Endothelial cell of umbilical vein (primary cell): ENCODE data around the gene SAMD1. TPM values are rescaled to one million over a fixed set of nuclear protein-coding genes. Genes with fewer than 3 reads are reported as not detected.

Experiments
- BruUV-seq: library from RNA; stranded (reverse); fragments of 400-500 nt; replicated peaks from 2 replicates; lab custom pipeline; 2021; lab: Mats Ljungman, UMichigan
- CTCF ChIA-PET: fragments of 300-600, 350-600 bp; sonication (Branson Sonifier 250); formaldehyde crosslinking; loops from one replicate; lab custom pipeline; 2021; ENCODE audit warnings: antibody characterized with exemption, inconsistent platforms; lab: Charles Lee
- POLR2A ChIA-PET: fragments of 300-600, 350-600 bp; sonication (Branson Sonifier 250); formaldehyde crosslinking; loops from one replicate; lab custom pipeline; 2021; ENCODE audit warnings: antibody characterized with exemption, inconsistent platforms; lab: Charles Lee
- DNase-seq: peaks from one replicate; pipeline ENCODE4 v3.0.0-alpha.2; 2011; ENCODE audit warnings: low read depth, low spot score
- FAIRE-seq: peaks from 2 replicates; lab custom pipeline; 2011; peaks lifted over from hg19 to GRCh38; lab: Jason Lieb, UNC
- H2AFZ ChIP-seq: 2 replicates; pipeline ENCODE4 v1.6.0; 2012; ENCODE audit warnings: low read depth, low read length, control low read depth, inconsistent platforms
- H3K27ac ChIP-seq: 2 replicates; pipeline ENCODE4 v1.5.1; 2011; ENCODE audit warnings: low read depth, mild to moderate bottlenecking, control low read depth, low read length, moderate library complexity; ENCODE audit not compliant: insufficient read depth
- H3K27me3 ChIP-seq, 2 experiments: 2 replicates each; pipeline versions ENCODE4 v1.6.0 to v1.6.1; 2011; ENCODE audit warnings: low read length in 2 of 2, mixed read lengths in 1 of 2; ENCODE audit not compliant: control insufficient read depth in 2 of 2, insufficient read depth in 2 of 2
- H3K36me3 ChIP-seq, 2 experiments: 2 replicates in 1 of 2; 3 replicates in 1 of 2; pipeline ENCODE4 v1.5.1; 2011; ENCODE audit warnings: low read length in 2 of 2, mild to moderate bottlenecking in 1 of 2, moderate library complexity in 1 of 2; ENCODE audit not compliant: control insufficient read depth in 2 of 2, insufficient read depth in 2 of 2; ENCODE audit errors: extremely low read depth in 1 of 2
- H3K4me1 ChIP-seq: 3 replicates; pipeline ENCODE4 v1.5.1; 2011; ENCODE audit warnings: mild to moderate bottlenecking, low read length; ENCODE audit not compliant: control insufficient read depth, insufficient read depth; ENCODE audit errors: extremely low read depth
- H3K4me2 ChIP-seq: 2 replicates; pipeline ENCODE4 v1.6.1; 2011; ENCODE audit warnings: low read length, control low read depth, mixed read lengths; ENCODE audit not compliant: insufficient read depth
- H3K4me3 ChIP-seq, 3 experiments: fragments of 200-600 bp in 1 of 3; sonication (generic), shearing (Covaris generic) in 1 of 3; replicated peaks in 1 of 3; 2 replicates each; pipeline ENCODE4 v1.5.1; 2011 to 2016; ENCODE audit warnings: control low read depth in 3 of 3, low read length in 3 of 3, mild to moderate bottlenecking in 2 of 3, inconsistent platforms in 1 of 3, low read depth in 1 of 3, moderate library complexity in 1 of 3; ENCODE audit not compliant: insufficient read depth in 1 of 3
- H3K79me2 ChIP-seq: 2 replicates; pipeline ENCODE4 v1.6.0; 2012; ENCODE audit warnings: low read length, inconsistent platforms; ENCODE audit not compliant: control insufficient read depth, insufficient read depth
- H3K9ac ChIP-seq: replicated peaks from 2 replicates; pipeline ENCODE3; 2011; ENCODE audit warnings: low read length, control low read depth; ENCODE audit not compliant: insufficient read depth; ENCODE audit errors: extremely low read depth
- H3K9me1 ChIP-seq: replicated peaks from 3 replicates; pipeline ENCODE4 v1.6.0; 2011; ENCODE audit warnings: mild to moderate bottlenecking, low read length; ENCODE audit not compliant: control insufficient read depth, insufficient read depth; ENCODE audit errors: extremely low read depth
- H3K9me3 ChIP-seq: replicated peaks from 2 replicates; pipeline ENCODE4 v1.5.1; 2012; ENCODE audit warnings: low read length, inconsistent platforms; ENCODE audit not compliant: control insufficient read depth, insufficient read depth
- H4K20me1 ChIP-seq: replicated peaks from 2 replicates; pipeline ENCODE3; 2011; ENCODE audit warnings: mild to moderate bottlenecking, low read length; ENCODE audit not compliant: control insufficient read depth, insufficient read depth; ENCODE audit errors: extremely low read depth
- CTCF ChIP-seq, 2 donors: IDR thresholded peaks; 1 replicate in 1 of 2; 2 replicates in 1 of 2; pipeline ENCODE4 v1.5.1; 2011; ENCODE audit warnings: low read length in 2 of 2, mild to moderate bottlenecking in 2 of 2, moderate library complexity in 2 of 2, control low read depth in 1 of 2, inconsistent platforms in 1 of 2, low read depth in 1 of 2; ENCODE audit not compliant: insufficient read depth in 1 of 2; ENCODE audit errors: extremely low read depth in 1 of 2
- EZH2 ChIP-seq: IDR thresholded peaks from 2 replicates; pipeline ENCODE4 v1.6.1; 2012; ENCODE audit warnings: borderline replicate concordance, low read depth, mild to moderate bottlenecking, moderate library complexity, low read length, inconsistent platforms; ENCODE audit not compliant: severe bottlenecking
- FOS ChIP-seq: IDR thresholded peaks from 2 replicates; pipeline ENCODE4 v1.6.1; 2011; ENCODE audit warnings: mild to moderate bottlenecking, low read length, moderate library complexity, borderline replicate concordance; ENCODE audit not compliant: insufficient read depth
- GATA2 ChIP-seq: IDR thresholded peaks from 2 replicates; pipeline ENCODE4 v1.7.0; 2011; ENCODE audit warnings: low read depth, mild to moderate bottlenecking, moderate library complexity, mixed read lengths, low read length; ENCODE audit not compliant: insufficient read length, insufficient read depth
- JUN ChIP-seq: IDR thresholded peaks from 2 replicates; pipeline ENCODE4 v1.6.1; 2011; ENCODE audit warnings: borderline replicate concordance, low read depth; ENCODE audit not compliant: insufficient read length, insufficient read depth
- MYC ChIP-seq: IDR thresholded peaks from one replicate; pipeline ENCODE4 v1.6.1; 2011; ENCODE audit warnings: mild to moderate bottlenecking, low read depth, low read length
- POLR2A ChIP-seq: IDR thresholded peaks from 2 replicates; pipeline ENCODE4 v1.6.1; 2012; ENCODE audit warnings: low read depth, mild to moderate bottlenecking, control low read depth, low read length
- POLR2AphosphoS5 ChIP-seq: IDR thresholded peaks from 2 replicates; pipeline ENCODE4 v1.6.1; 2012; ENCODE audit warnings: low read depth, mild to moderate bottlenecking, control low read depth, low read length, moderate library complexity; ENCODE audit not compliant: insufficient read depth
- dilution Hi-C: fragments of 300-500 bp; cut with MboI; formaldehyde crosslinking; loops from one replicate; pipeline ENCODE4 v1.15.0; 2019; ENCODE audit warnings: low sequenced_read_pairs; ENCODE audit not compliant: extremely low pct_ligation_motif_present
- intact Hi-C: fragments of 100-400 bp; cut with micrococcal nuclease; formaldehyde crosslinking; loops from one replicate; pipeline ENCODE4 v1.10.0; 2022
- polyA plus RNA-seq, 4 experiments: library from polyadenylated mRNA; depleted of rRNA in 3 of 4; stranded (reverse) in 3 of 4; unstranded in 1 of 4; fragments of >200 nt; gene quantifications; 2 replicates each; pipeline versions ENCODE4 v1.2.1 to v1.2.3, GENCODE V29; 2011 to 2012; ENCODE audit warnings: missing spikeins in 1 of 4
- total RNA-seq: library from RNA; stranded (reverse); gene quantifications from 2 replicates; pipeline ENCODE4 v1.2.3, GENCODE V29; 2021
- TF ChIP-seq, protein P1 (sequence below): IDR thresholded peaks from 2 replicates; pipeline ENCODE4 v1.6.1; 2011; ENCODE audit not compliant: insufficient read depth, insufficient read length

Gene SAMD1
- total and polyA plus RNA-seq, 2 donors (not counting 3 experiments of a cell fraction or from before 2014, with no cell fraction given): 14.1 to 35.9 TPM

GRCh38 chr19:14056741-14057356 lies 33.7 kb downstream of the SAMD1 start:
- no peak overlapping the region for H3K4me2 ChIP-seq
- H2AFZ ChIP-seq: peak overlapping the region; percentile 10
- H3K4me3 ChIP-seq: no peak overlapping the region
- TF ChIP-seq MYC (no peak), EZH2 (no peak), CTCF (IDR thresholded peaks at IDR 0.05; ENCODE audit: extremely low read depth in 1 of 2, insufficient read depth in 1 of 2, low read depth in 1 of 2, low read length in 2 of 2) (no peak), JUN (no peak), POLR2A (no peak), POLR2AphosphoS5 (no peak), GATA2 (no peak), FOS (no peak)
- TF ChIP-seq, protein P1, sequence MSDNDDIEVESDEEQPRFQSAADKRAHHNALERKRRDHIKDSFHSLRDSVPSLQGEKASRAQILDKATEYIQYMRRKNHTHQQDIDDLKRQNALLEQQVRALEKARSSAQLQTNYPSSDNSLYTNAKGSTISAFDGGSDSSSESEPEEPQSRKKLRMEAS: no peak
- intact Hi-C loops: loop anchor here (5.0 kb wide), 1 partner anchor 175 kb away; no protein-coding TSS in a partner anchor
- H3K27me3 ChIP-seq: peaks cover 7 to 8% of the 10 kb centered on the region in 2 experiments
- H3K9me3 ChIP-seq: no peaks in the 10 kb centered on the region
- FAIRE-seq (no peak), DNase-seq (no peak)
- H3K4me1 ChIP-seq: no peaks in the 10 kb centered on the region
- no peak overlapping the region for H3K27ac ChIP-seq
- POLR2A ChIA-PET: interaction anchor here (0.6 kb wide), 1 partner anchor 154 kb away, joined by 3 read pairs; no protein-coding TSS in a partner anchor
- no peaks in the 10 kb centered on the region for H3K36me3 ChIP-seq
- no peaks in the 10 kb centered on the region for H4K20me1 ChIP-seq
- H3K9me1 ChIP-seq: no peaks in the 10 kb centered on the region
- CTCF ChIA-PET: interaction anchor here (0.8 to 4.6 kb wide), 11 partner anchors 8 to 269 kb away, joined by 3 to 24 read pairs (median 4); partner anchors contain the start of genes IL27RA, MISP3 and NANOS3
- BruUV-seq: no TSS peak
- H3K79me2 ChIP-seq: no peaks in the 10 kb centered on the region
- H3K9ac ChIP-seq: no peak overlapping the region
- dilution Hi-C loops: no loop called here
